Left lung (tissue), 10 donors: Measurements from ENCODE around the gene TMEM171. TPM values are rescaled to one million over a fixed set of nuclear protein-coding genes. Genes with fewer than 3 reads are reported as not detected.

Source experiments
- ATAC-seq: fragments of 200-7000 bp; cut with Tn5 transposase; one replicate; pipeline ENCODE4 v1.9.1; 2020; ENCODE audit warnings: moderate library complexity
- DNase-seq, 4 donors: peaks; one replicate each; pipeline ENCODE4 v3.0.0-alpha.2; 2013 to 2020
- H3K27ac ChIP-seq, 2 donors: fragments of 200-600 bp; sonication (generic) in 1 of 2; one replicate each; pipeline versions ENCODE4 v1.5.0 to v1.8.0; 2020 to 2021
- H3K27me3 ChIP-seq, 2 donors: fragments of 200-600 bp; sonication (generic) in 1 of 2; one replicate each; pipeline versions ENCODE4 v1.5.0 to v1.8.0; 2020 to 2021
- H3K36me3 ChIP-seq, 2 donors: fragments of 200-600 bp; sonication (generic) in 1 of 2; one replicate each; pipeline versions ENCODE4 v1.5.0 to v1.8.0; 2020 to 2021
- H3K4me1 ChIP-seq, 2 donors: fragments of 200-600 bp; one replicate each; pipeline ENCODE4 v1.8.0; 2021
- H3K4me3 ChIP-seq, 2 donors: fragments of 200-600 bp; sonication (generic) in 1 of 2; one replicate each; pipeline versions ENCODE4 v1.5.0 to v1.8.0; 2020 to 2021; ENCODE audit warnings: mild to moderate bottlenecking in 1 of 2
- H3K9me3 ChIP-seq, 2 donors: fragments of 200-600 bp; sonication (generic) in 1 of 2; one replicate each; pipeline versions ENCODE4 v1.5.0 to v1.8.0; 2020 to 2021
- CTCF ChIP-seq, 2 donors: fragments of 200-600 bp; sonication (generic) in 1 of 2; IDR thresholded peaks; one replicate each; pipeline versions ENCODE4 v1.5.0 to v1.8.0; 2021; ENCODE audit warnings: antibody characterized with exemption in 2 of 2
- intact Hi-C, 2 donors: fragments of 100-400 bp; cut with DNase I; formaldehyde crosslinking; loops; one replicate each; pipeline versions ENCODE4 v1.11.2 to v1.14.2; 2022
- polyA plus RNA-seq, 6 donors: library from polyadenylated mRNA; unstranded; fragments of 120-200 nt; gene quantifications; one replicate each; pipeline ENCODE4 v1.2.1, GENCODE V29; 2013; ENCODE audit not compliant: insufficient read length in 6 of 6
- total RNA-seq, 2 donors: library from RNA; stranded (reverse); fragmentation: NEBNext Ultra II Directional; extraction: Animal tissue kit (Norgen Biotek cat#: 25700); gene quantifications; one replicate each; pipeline ENCODE4 v1.2.1, GENCODE V29; 2021
- donor health status: DM: no; HTN: yes; CAD: no.
- donor health status: DM: no; HTN: no; CAD: no.

The TMEM171 gene
- total and polyA plus RNA-seq, 8 donors, result 0.10 to 0.37 (median 0.24) TPM; not detected in 4

GRCh38 chr5:73160239-73160671 is 39.9 kb downstream of the TMEM171 start:
- Histone ChIP-seq H3K27me3 (peaks cover 14 to 89% of the 10 kb centered on the region in 2 donors), H3K36me3 (no peaks in the 10 kb centered on the region), H3K27ac (no peak overlapping the region), H3K4me3 (no peak overlapping the region), H3K9me3 (no peaks in the 10 kb centered on the region), H3K4me1 (no peaks in the 10 kb centered on the region)
- ATAC-seq, result no peak
- DNase-seq, result no peak
- TF ChIP-seq CTCF (IDR thresholded peaks at IDR 0.05), result no peak
- intact Hi-C loops, result no loop called here

- Histone ChIP-seq H3K9me3 (no peaks in the 10 kb centered on the region), H3K36me3 (no peaks in the 10 kb centered on the region), H3K27me3 (peaks cover 0 to 47% of the 10 kb centered on the region in 2 donors), H3K4me1 (no peaks in the 10 kb centered on the region), H3K4me3 (no peak overlapping the region), H3K27ac (no peak overlapping the region)
- DNase-seq (no peak), ATAC-seq (peak; percentile 46)
- intact Hi-C loops, result no loop called here
- TF ChIP-seq CTCF (IDR thresholded peaks at IDR 0.05), result peak; percentile 25 to 39
Observed at GRCh38 chr5:73170522-73170921, 50.1 kb downstream of the TMEM171 start.

- H3K27me3 ChIP-seq, result peaks cover 0 to 48% of the 10 kb centered on the region in 2 donors
- no peak overlapping the region for H3K27ac ChIP-seq
- intact Hi-C loops, result no loop called here
- TF ChIP-seq CTCF (IDR thresholded peaks at IDR 0.05), result no peak
- H3K4me1 ChIP-seq, result no peaks in the 10 kb centered on the region
- no peak for DNase-seq
- no peaks in the 10 kb centered on the region for H3K36me3 ChIP-seq
- no peak overlapping the region for H3K4me3 ChIP-seq
- ATAC-seq, result no peak
- no peaks in the 10 kb centered on the region for H3K9me3 ChIP-seq
Observed at GRCh38 chr5:73171495-73171894, 51.1 kb downstream of the TMEM171 start.

GRCh38 chr5:73172951-73173350 is 52.6 kb downstream of the TMEM171 start, which contains the start of gene TMEM174:
Gene TMEM174, plus strand, starts transcription at chr5:73173193. Its CDS starts 51 bp downstream, at chr5:73173244.
- intact Hi-C loops, result no loop called here
- Histone ChIP-seq H3K36me3 (no peaks in the 10 kb centered on the region), H3K9me3 (no peaks in the 10 kb centered on the region), H3K4me3 (no peak within 1 kb of the TSS), H3K4me1 (no peaks in the 10 kb centered on the region), H3K27ac (no peak within 1 kb of the TSS), H3K27me3 (peaks cover 0 to 62% of the 10 kb centered on the region in 2 donors)
- no peak for TF ChIP-seq CTCF (IDR thresholded peaks at IDR 0.05)
- DNase-seq (no peak), ATAC-seq (no peak)

GRCh38 chr5:73174100-73174815 is 53.9 kb downstream of the TMEM171 start:
- ATAC-seq (no peak), DNase-seq (no peak)
- Histone ChIP-seq H3K4me1 (no peaks in the 10 kb centered on the region), H3K27ac (no peak overlapping the region), H3K4me3 (no peak overlapping the region), H3K36me3 (no peaks in the 10 kb centered on the region), H3K9me3 (no peaks in the 10 kb centered on the region), H3K27me3 (peaks cover 0 to 72% of the 10 kb centered on the region in 2 donors)
- TF ChIP-seq CTCF (IDR thresholded peaks at IDR 0.05), result no peak
- intact Hi-C loops, result no loop called here
